ENCODE measurements around the gene EML6. TPM values are rescaled to one million over a fixed set of nuclear protein-coding genes. Genes with fewer than 3 reads are reported as not detected.
"Not testable (repeated sequence)": the region's sequence is repeated elsewhere in the genome, so short reads cannot be mapped to it uniquely, and the experiment has no call there.

EML6 gene
- total RNA-seq, 2 donors from 2014 or later: 1.0 to 1.1 TPM

GRCh38 chr2:54864096-54864495 lies 140.6 kb downstream of the EML6 start:
- H3K27me3 Mint-ChIP-seq: no peaks in the 10 kb centered on the region
- no peak overlapping the region for H3K27ac Mint-ChIP-seq
- no peaks in the 10 kb centered on the region for H3K36me3 Mint-ChIP-seq
- no peak overlapping the region for H3K4me3 Mint-ChIP-seq
- peaks cover 4 to 7% of the 10 kb centered on the region in 2 donors for H3K4me1 Mint-ChIP-seq (ENCODE audit: low read depth in 2 of 2)
- no peaks in the 10 kb centered on the region for H3K9me3 Mint-ChIP-seq
- no peak for DNase-seq (ENCODE audit: low spot score)
- no peak for ATAC-seq

GRCh38 chr2:54864727-54865126 lies 141.3 kb downstream of the EML6 start:
- H3K36me3 Mint-ChIP-seq: no peaks in the 10 kb centered on the region
- DNase-seq (ENCODE audit: low spot score) (no peak), ATAC-seq (no peak)
- H3K9me3 Mint-ChIP-seq: no peaks in the 10 kb centered on the region
- no peaks in the 10 kb centered on the region for H3K27me3 Mint-ChIP-seq
- peaks cover 4 to 7% of the 10 kb centered on the region in 2 donors for H3K4me1 Mint-ChIP-seq (ENCODE audit: low read depth in 2 of 2)
- H3K27ac Mint-ChIP-seq: no peak overlapping the region
- H3K4me3 Mint-ChIP-seq: no peak overlapping the region

GRCh38 chr2:54866179-54866578 lies 142.7 kb downstream of the EML6 start:
- no peaks in the 10 kb centered on the region for H3K27me3 Mint-ChIP-seq
- H3K27ac Mint-ChIP-seq: no peak overlapping the region
- ATAC-seq (no peak), DNase-seq (ENCODE audit: low spot score) (no peak)
- H3K4me1 Mint-ChIP-seq (ENCODE audit: low read depth in 2 of 2): peaks cover 4 to 7% of the 10 kb centered on the region in 2 donors
- no peak overlapping the region for H3K4me3 Mint-ChIP-seq
- H3K9me3 Mint-ChIP-seq: no peaks in the 10 kb centered on the region
- no peaks in the 10 kb centered on the region for H3K36me3 Mint-ChIP-seq

- no peaks in the 10 kb centered on the region for H3K9me3 Mint-ChIP-seq
- no peak overlapping the region for H3K27ac Mint-ChIP-seq
- peaks cover 4 to 7% of the 10 kb centered on the region in 2 donors for H3K4me1 Mint-ChIP-seq (ENCODE audit: low read depth in 2 of 2)
- no peaks in the 10 kb centered on the region for H3K36me3 Mint-ChIP-seq
- no peaks in the 10 kb centered on the region for H3K27me3 Mint-ChIP-seq
- no peak for ATAC-seq
- DNase-seq (ENCODE audit: low spot score): no peak
- H3K4me3 Mint-ChIP-seq: no peak overlapping the region
These were observed 143.4 kb downstream of the EML6 start for GRCh38 chr2:54866868-54867267.

- Mint-ChIP-seq H3K27me3 (no peaks in the 10 kb centered on the region), H3K4me3 (no peak overlapping the region), H3K27ac (no peak overlapping the region), H3K9me3 (no peaks in the 10 kb centered on the region), H3K4me1 (ENCODE audit: low read depth in 2 of 2) (peaks cover 4 to 7% of the 10 kb centered on the region in 2 donors), H3K36me3 (no peaks in the 10 kb centered on the region)
- ATAC-seq (no peak), DNase-seq (ENCODE audit: low spot score) (no peak)
These were observed 144.0 kb downstream of the EML6 start for GRCh38 chr2:54867457-54867856.

- ATAC-seq: no peak
- no peak overlapping the region for H3K27ac Mint-ChIP-seq
- no peaks in the 10 kb centered on the region for H3K9me3 Mint-ChIP-seq
- no peaks in the 10 kb centered on the region for H3K36me3 Mint-ChIP-seq
- H3K4me3 Mint-ChIP-seq: no peak overlapping the region
- DNase-seq (ENCODE audit: low spot score): no peak
- no peaks in the 10 kb centered on the region for H3K27me3 Mint-ChIP-seq
- H3K4me1 Mint-ChIP-seq (ENCODE audit: low read depth in 2 of 2): peaks cover 4 to 7% of the 10 kb centered on the region in 2 donors
These were observed 148.1 kb downstream of the EML6 start for GRCh38 chr2:54871457-54872107.

GRCh38 chr2:54872780-54873179 lies 149.3 kb downstream of the EML6 start:
- H3K9me3 Mint-ChIP-seq: no peaks in the 10 kb centered on the region
- ATAC-seq: no peak

GRCh38 chr2:54873236-54873635 lies 149.8 kb downstream of the EML6 start:
- DNase-seq (ENCODE audit: low spot score); H3K27me3 Mint-ChIP-seq; H3K4me3 Mint-ChIP-seq; H3K9me3 Mint-ChIP-seq; H3K27ac Mint-ChIP-seq; H3K36me3 Mint-ChIP-seq; ATAC-seq; H3K4me1 Mint-ChIP-seq (ENCODE audit: low read depth in 2 of 2): not testable (repeated sequence)

More at GRCh38 chr2:54872780-54873179, 149.3 kb downstream of the EML6 start:
- Mint-ChIP-seq H3K4me1 (ENCODE audit: low read depth in 2 of 2) (no peaks in the 10 kb centered on the region), H3K27me3 (no peaks in the 10 kb centered on the region), H3K27ac (no peak overlapping the region), H3K36me3 (no peaks in the 10 kb centered on the region), H3K4me3 (no peak overlapping the region)
- no peak for DNase-seq (ENCODE audit: low spot score)

GRCh38 chr2:54876764-54877163 lies 153.3 kb downstream of the EML6 start:
- no peaks in the 10 kb centered on the region for H3K36me3 Mint-ChIP-seq
- H3K27ac Mint-ChIP-seq: no peak overlapping the region

GRCh38 chr2:54878182-54878581 lies 154.7 kb downstream of the EML6 start:
- H3K4me1 Mint-ChIP-seq (ENCODE audit: low read depth in 2 of 2): no peaks in the 10 kb centered on the region
- ATAC-seq: no peak
- H3K4me3 Mint-ChIP-seq: no peak overlapping the region
- DNase-seq (ENCODE audit: low spot score): no peak
- H3K27ac Mint-ChIP-seq: no peak overlapping the region
- H3K36me3 Mint-ChIP-seq: no peaks in the 10 kb centered on the region
- H3K9me3 Mint-ChIP-seq: no peaks in the 10 kb centered on the region
- peaks cover 3 to 7% of the 10 kb centered on the region in 2 donors for H3K27me3 Mint-ChIP-seq

More at GRCh38 chr2:54876764-54877163, 153.3 kb downstream of the EML6 start:
- ATAC-seq: no peak
- H3K4me1 Mint-ChIP-seq (ENCODE audit: low read depth in 2 of 2): no peaks in the 10 kb centered on the region
- DNase-seq (ENCODE audit: low spot score): no peak
- H3K9me3 Mint-ChIP-seq: no peaks in the 10 kb centered on the region
- H3K4me3 Mint-ChIP-seq: no peak overlapping the region
- peaks cover 3 to 7% of the 10 kb centered on the region in 2 donors for H3K27me3 Mint-ChIP-seq

GRCh38 chr2:54879032-54879431 lies 155.6 kb downstream of the EML6 start:
- Mint-ChIP-seq H3K36me3 (no peaks in the 10 kb centered on the region), H3K27me3 (peaks cover 3 to 7% of the 10 kb centered on the region in 2 donors)

GRCh38 chr2:54879598-54880332 lies 156.3 kb downstream of the EML6 start:
- Mint-ChIP-seq H3K4me3 (no peak overlapping the region), H3K9me3 (no peaks in the 10 kb centered on the region), H3K4me1 (ENCODE audit: low read depth in 2 of 2) (no peaks in the 10 kb centered on the region), H3K27ac (no peak overlapping the region), H3K36me3 (no peaks in the 10 kb centered on the region), H3K27me3 (peaks cover 3 to 7% of the 10 kb centered on the region in 2 donors)
- DNase-seq (ENCODE audit: low spot score): no peak
- no peak for ATAC-seq

More at GRCh38 chr2:54879032-54879431, 155.6 kb downstream of the EML6 start:
- no peaks in the 10 kb centered on the region for H3K4me1 Mint-ChIP-seq (ENCODE audit: low read depth in 2 of 2)
- ATAC-seq: no peak
- DNase-seq (ENCODE audit: low spot score): no peak
- no peaks in the 10 kb centered on the region for H3K9me3 Mint-ChIP-seq
- H3K27ac Mint-ChIP-seq: no peak overlapping the region
- H3K4me3 Mint-ChIP-seq: no peak overlapping the region

GRCh38 chr2:54880428-54880827 lies 157.0 kb downstream of the EML6 start:
- H3K4me1 Mint-ChIP-seq (ENCODE audit: low read depth in 2 of 2): no peaks in the 10 kb centered on the region
- H3K36me3 Mint-ChIP-seq: no peaks in the 10 kb centered on the region
- H3K27me3 Mint-ChIP-seq: peaks cover 3 to 7% of the 10 kb centered on the region in 2 donors
- H3K9me3 Mint-ChIP-seq: no peaks in the 10 kb centered on the region
- DNase-seq (ENCODE audit: low spot score) (no peak), ATAC-seq (no peak)
- H3K27ac Mint-ChIP-seq: no peak overlapping the region
- no peak overlapping the region for H3K4me3 Mint-ChIP-seq

GRCh38 chr2:54881759-54882158 lies 158.3 kb downstream of the EML6 start:
- Mint-ChIP-seq H3K4me1 (ENCODE audit: low read depth in 2 of 2) (no peaks in the 10 kb centered on the region), H3K27ac (no peak overlapping the region), H3K36me3 (no peaks in the 10 kb centered on the region), H3K27me3 (peaks cover 3 to 7% of the 10 kb centered on the region in 2 donors), H3K9me3 (no peaks in the 10 kb centered on the region), H3K4me3 (no peak overlapping the region)
- DNase-seq (ENCODE audit: low spot score) (no peak), ATAC-seq (peak in 1 of 2 donors; percentile 57)

All from natural killer cell treated with Interleukin-12 subunit alpha and Interleukin-12 subunit beta and Interleukin-15 and Interleukin-18, amount 100 ng/mL, for 72 hours (primary cell).